Panc1 (cell line): ENCODE data around the gene ERP29.

Experiments used
- REST ChIP-seq, 2 experiments: IDR thresholded peaks; 2 replicates each; pipeline ENCODE4 v1.6.1; 2011 to 2012; ENCODE audit warnings: low read depth in 2 of 2, control low read depth in 1 of 2, low read length in 1 of 2, mild to moderate bottlenecking in 1 of 2, moderate library complexity in 1 of 2; ENCODE audit not compliant: insufficient read depth in 1 of 2
- TCF7L2 ChIP-seq: IDR thresholded peaks from 2 replicates; pipeline ENCODE4 v1.6.1; 2011; ENCODE audit warnings: mild to moderate bottlenecking, low read depth, low read length, inconsistent platforms
- TF ChIP-seq, protein P1 (sequence below): fragments of 450-650 bp; IDR thresholded peaks from 2 replicates; pipeline ENCODE4 v1.5.1; 2017; ENCODE audit warnings: mild to moderate bottlenecking

DNA sequence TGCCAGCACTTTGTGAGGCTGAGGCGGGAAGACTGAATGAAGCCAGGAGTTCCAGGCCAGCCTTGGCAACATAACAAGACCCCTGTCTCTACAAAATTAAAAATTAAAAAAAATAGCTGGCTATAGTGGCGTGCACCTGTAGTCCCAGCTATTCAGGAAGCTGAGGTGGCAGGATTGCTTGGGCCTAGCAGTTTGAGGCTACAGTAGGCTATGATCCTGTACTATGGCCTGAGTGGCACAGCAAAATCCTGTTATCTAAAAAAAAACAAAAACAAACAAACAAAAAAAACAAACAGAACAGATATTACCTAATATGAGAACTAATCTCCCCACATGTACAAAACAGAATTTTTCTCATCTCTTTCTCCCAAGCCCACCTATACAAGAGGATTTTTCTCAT, 15.9 kb upstream of the ERP29 start:
- TF ChIP-seq, protein P1, sequence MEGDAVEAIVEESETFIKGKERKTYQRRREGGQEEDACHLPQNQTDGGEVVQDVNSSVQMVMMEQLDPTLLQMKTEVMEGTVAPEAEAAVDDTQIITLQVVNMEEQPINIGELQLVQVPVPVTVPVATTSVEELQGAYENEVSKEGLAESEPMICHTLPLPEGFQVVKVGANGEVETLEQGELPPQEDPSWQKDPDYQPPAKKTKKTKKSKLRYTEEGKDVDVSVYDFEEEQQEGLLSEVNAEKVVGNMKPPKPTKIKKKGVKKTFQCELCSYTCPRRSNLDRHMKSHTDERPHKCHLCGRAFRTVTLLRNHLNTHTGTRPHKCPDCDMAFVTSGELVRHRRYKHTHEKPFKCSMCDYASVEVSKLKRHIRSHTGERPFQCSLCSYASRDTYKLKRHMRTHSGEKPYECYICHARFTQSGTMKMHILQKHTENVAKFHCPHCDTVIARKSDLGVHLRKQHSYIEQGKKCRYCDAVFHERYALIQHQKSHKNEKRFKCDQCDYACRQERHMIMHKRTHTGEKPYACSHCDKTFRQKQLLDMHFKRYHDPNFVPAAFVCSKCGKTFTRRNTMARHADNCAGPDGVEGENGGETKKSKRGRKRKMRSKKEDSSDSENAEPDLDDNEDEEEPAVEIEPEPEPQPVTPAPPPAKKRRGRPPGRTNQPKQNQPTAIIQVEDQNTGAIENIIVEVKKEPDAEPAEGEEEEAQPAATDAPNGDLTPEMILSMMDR = no peak
- TF ChIP-seq TCF7L2 (no peak), REST (IDR thresholded peaks at IDR 0.05; ENCODE audit: insufficient read depth in 1 of 2, low read depth in 2 of 2, low read length in 1 of 2) (no peak)
